ENCODE data around the gene PUS10. TPM values are rescaled to one million over a fixed set of nuclear protein-coding genes. Genes with fewer than 3 reads are reported as not detected.
A peak's percentile ranks its signal among the peaks of the same experiment; 100 is the strongest.

Gene PUS10
- total and polyA plus RNA-seq, 2 of the 13 experiments (the other 11 are each of a cell fraction or from before 2014, with no cell fraction given) = 41.4 to 44.3 TPM

GRCh38 chr2:60926741-60927552, 91.1 kb downstream of the PUS10 start (continued):
- TF ChIP-seq HHEX (CRISPR knock-in tag; IDR thresholded peaks at IDR 0.05) = no peak
- no peak for TF ChIP-seq POGZ (CRISPR knock-in tag; IDR thresholded peaks at IDR 0.05)
- TF ChIP-seq, protein P1, sequence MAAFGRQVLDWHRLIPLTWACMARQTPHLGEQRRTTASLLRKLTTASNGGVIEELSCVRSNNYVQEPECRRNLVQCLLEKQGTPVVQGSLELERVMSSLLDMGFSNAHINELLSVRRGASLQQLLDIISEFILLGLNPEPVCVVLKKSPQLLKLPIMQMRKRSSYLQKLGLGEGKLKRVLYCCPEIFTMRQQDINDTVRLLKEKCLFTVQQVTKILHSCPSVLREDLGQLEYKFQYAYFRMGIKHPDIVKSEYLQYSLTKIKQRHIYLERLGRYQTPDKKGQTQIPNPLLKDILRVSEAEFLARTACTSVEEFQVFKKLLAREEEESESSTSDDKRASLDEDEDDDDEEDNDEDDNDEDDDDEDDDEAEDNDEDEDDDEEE (CRISPR knock-in tag; IDR thresholded peaks at IDR 0.05) = no peak
- no peak for TF ChIP-seq ZNF331 (CRISPR knock-in tag; IDR thresholded peaks at IDR 0.05)
- TF ChIP-seq TFDP1 (CRISPR knock-in tag; IDR thresholded peaks at IDR 0.05; ENCODE audit: borderline replicate concordance) = no peak
- no peak for TF ChIP-seq ZNF768 (CRISPR knock-in tag; IDR thresholded peaks at IDR 0.05)
- TF ChIP-seq SP140L (CRISPR knock-in tag; IDR thresholded peaks at IDR 0.05; ENCODE audit: borderline replicate concordance) = no peak
- no peak for TF ChIP-seq EZH2 (conservative IDR thresholded peaks at IDR 0.05; ENCODE audit: low read depth, low read length)

- H3K4me3 ChIP-seq (replicated peaks in 1 of 3; ENCODE audit: insufficient read depth in 1 of 3, low read depth in 2 of 3, low read length in 3 of 3) = no peak overlapping the region
- peak; percentile 31 for DNase-seq (ENCODE audit: low spot score)
- in situ Hi-C loops (cut with HindIII; ENCODE audit: extremely low pct_ligation_motif_present, low pct_unique_long_range_greater_than_20kb) (no loop called here), intact Hi-C loops (cut with micrococcal nuclease; ENCODE audit: unreplicated experiment) (no loop called here)
- no peaks in the 10 kb centered on the region for H3K9me3 ChIP-seq (ENCODE audit: low read length)
- H3K36me3 ChIP-seq (replicated peaks in 1 of 2; ENCODE audit: control insufficient read depth in 1 of 2, insufficient read depth in 2 of 2, low read length in 2 of 2) = peaks cover 10 to 19% of the 10 kb centered on the region in 2 experiments
- no peaks in the 10 kb centered on the region for H4K20me1 ChIP-seq (ENCODE audit: insufficient read depth, low read length)
- CTCF ChIA-PET (ENCODE audit: low intra/inter-chr PET ratio, low total read pairs) = no interaction called here
- H3K9ac ChIP-seq (ENCODE audit: insufficient read depth, low read depth, low read length) = no peak overlapping the region
- no peaks in the 10 kb centered on the region for H3K27me3 ChIP-seq (ENCODE audit: control insufficient read depth in 1 of 2, insufficient read depth in 2 of 2, low read length in 2 of 2)
- H3K4me2 ChIP-seq (ENCODE audit: low read depth, low read length) = no peak overlapping the region
- no peak overlapping the region for H3K27ac ChIP-seq (ENCODE audit: extremely low read length, insufficient read depth, low read length)
- POLR2A ChIA-PET = no interaction called here
- no peak for FAIRE-seq
- H3K79me2 ChIP-seq (ENCODE audit: insufficient read depth, low read length) = no peaks in the 10 kb centered on the region
- WGBS (ENCODE audit: low lambda C conversion rate) = 94% methylated on average over 7 of the region's 7 CpGs
- H2AFZ ChIP-seq (ENCODE audit: low read length) = no peak overlapping the region
- H3K4me1 ChIP-seq (ENCODE audit: insufficient read depth, low read length) = peaks cover 9% of the 10 kb centered on the region
- TSS peak; percentile 7 for BruUV-seq (replicated peaks)
- peak; percentile 53 for ATAC-seq
- TF ChIP-seq HNRNPH1 (optimal IDR thresholded peaks at IDR 0.05; ENCODE audit: low read depth, low read length) (no peak), RBM22 (optimal IDR thresholded peaks at IDR 0.05; ENCODE audit: low read length) (peak; percentile 25), ZKSCAN5 (CRISPR knock-in tag; IDR thresholded peaks at IDR 0.05) (no peak), BRD4 (CRISPR knock-in tag; IDR thresholded peaks at IDR 0.05) (no peak), MAFK (conservative IDR thresholded peaks at IDR 0.05 in 1 of 2, IDR thresholded peaks at IDR 0.05 in 1 of 2; ENCODE audit: low read length in 2 of 2) (no peak), NR2F6 (IDR thresholded peaks at IDR 0.05) (no peak), NR2F6 (CRISPR knock-in tag; IDR thresholded peaks at IDR 0.05) (no peak), TEAD2 (CRISPR knock-in tag; IDR thresholded peaks at IDR 0.05) (no peak), SMARCC2 (IDR thresholded peaks at IDR 0.05) (no peak), ZNF850 (CRISPR knock-in tag; conservative IDR thresholded peaks at IDR 0.05) (no peak)
- TF ChIP-seq, protein P2, sequence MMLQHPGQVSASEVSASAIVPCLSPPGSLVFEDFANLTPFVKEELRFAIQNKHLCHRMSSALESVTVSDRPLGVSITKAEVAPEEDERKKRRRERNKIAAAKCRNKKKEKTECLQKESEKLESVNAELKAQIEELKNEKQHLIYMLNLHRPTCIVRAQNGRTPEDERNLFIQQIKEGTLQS (CRISPR knock-in tag; IDR thresholded peaks at IDR 0.05) = peak; percentile 20; the same call in 1 of the 2 replicates
- TF ChIP-seq, protein P3, sequence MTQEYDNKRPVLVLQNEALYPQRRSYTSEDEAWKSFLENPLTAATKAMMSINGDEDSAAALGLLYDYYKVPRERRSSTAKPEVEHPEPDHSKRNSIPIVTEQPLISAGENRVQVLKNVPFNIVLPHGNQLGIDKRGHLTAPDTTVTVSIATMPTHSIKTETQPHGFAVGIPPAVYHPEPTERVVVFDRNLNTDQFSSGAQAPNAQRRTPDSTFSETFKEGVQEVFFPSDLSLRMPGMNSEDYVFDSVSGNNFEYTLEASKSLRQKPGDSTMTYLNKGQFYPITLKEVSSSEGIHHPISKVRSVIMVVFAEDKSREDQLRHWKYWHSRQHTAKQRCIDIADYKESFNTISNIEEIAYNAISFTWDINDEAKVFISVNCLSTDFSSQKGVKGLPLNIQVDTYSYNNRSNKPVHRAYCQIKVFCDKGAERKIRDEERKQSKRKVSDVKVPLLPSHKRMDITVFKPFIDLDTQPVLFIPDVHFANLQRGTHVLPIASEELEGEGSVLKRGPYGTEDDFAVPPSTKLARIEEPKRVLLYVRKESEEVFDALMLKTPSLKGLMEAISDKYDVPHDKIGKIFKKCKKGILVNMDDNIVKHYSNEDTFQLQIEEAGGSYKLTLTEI (CRISPR knock-in tag; conservative IDR thresholded peaks at IDR 0.05) = no peak
Observed at GRCh38 chr2:60925994-60926740, 91.9 kb downstream of the PUS10 start.

Measured in HepG2 (cell line).